ENCODE data around the gene TNFSF8. TPM values are rescaled to one million over a fixed set of nuclear protein-coding genes. Genes with fewer than 3 reads are reported as not detected.

TNFSF8 gene
- total and polyA plus RNA-seq, 2 of the 4 experiments (the other 2 are of a cell fraction) = not detected

DNA sequence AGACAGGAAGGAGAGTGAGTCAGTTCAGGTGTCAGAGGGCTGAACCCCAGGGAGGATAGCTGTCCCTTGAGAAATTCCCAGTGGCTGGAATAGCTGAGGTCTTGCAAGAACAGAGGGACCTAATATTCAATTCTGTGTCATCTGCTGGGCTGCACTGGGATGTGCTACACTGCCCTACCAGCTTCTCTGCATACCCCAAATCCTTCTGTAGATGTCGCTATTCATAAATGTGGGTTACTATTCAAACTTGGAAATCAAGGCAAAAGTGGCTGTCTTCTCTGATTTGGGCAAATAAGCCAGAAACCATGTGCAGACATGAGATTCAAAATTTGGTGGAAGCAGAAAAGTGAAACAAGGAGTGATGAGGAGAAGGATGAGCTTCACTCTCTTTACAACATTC lies 16.3 kb downstream of the TNFSF8 start:
- H3K27me3 ChIP-seq (ENCODE audit: control insufficient read depth, insufficient read depth, low read length) = peaks cover 36% of the 10 kb centered on the region
- no peak overlapping the region for H3K14ac ChIP-seq (replicated peaks; ENCODE audit: low read depth, low read length)
- H3K23ac ChIP-seq (ENCODE audit: low read depth, low read length) = no peak overlapping the region
- no peak overlapping the region for H3K4ac ChIP-seq (ENCODE audit: low read depth, low read length)
- no peak overlapping the region for H3K4me3 ChIP-seq (ENCODE audit: insufficient read depth, low read depth, low read length)
- ChIA-PET POLR2A (ENCODE audit: unreplicated experiment) (no interaction called here), CTCF (interaction anchor here (0.6 to 1.2 kb wide), 7 partner anchors 9 to 610 kb away, joined by 3 to 4 read pairs (median 3); no protein-coding TSS in a partner anchor)
- no peak overlapping the region for H2AK9ac ChIP-seq (replicated peaks; ENCODE audit: low read depth, low read length, poor library complexity)
- no peak overlapping the region for H3K4me2 ChIP-seq (ENCODE audit: low read depth, low read length)
- H2BK20ac ChIP-seq (ENCODE audit: low read depth, low read length) = no peak overlapping the region
- no peak overlapping the region for H2BK120ac ChIP-seq (ENCODE audit: low read depth, low read length)
- no peak overlapping the region for H2BK15ac ChIP-seq (ENCODE audit: low read depth, low read length)
- no peak overlapping the region for H4K91ac ChIP-seq (ENCODE audit: insufficient read depth, low read depth, low read length)
- no peak overlapping the region for H3K27ac ChIP-seq (ENCODE audit: insufficient read depth, low read length)
- no peak overlapping the region for H4K8ac ChIP-seq (ENCODE audit: low read depth in 2 of 2, low read length in 2 of 2)
- H3K4me1 ChIP-seq (ENCODE audit: control insufficient read depth, insufficient read depth, low read length) = no peaks in the 10 kb centered on the region
- H3K18ac ChIP-seq (ENCODE audit: low read depth, low read length) = no peak overlapping the region
- no peak overlapping the region for H4K5ac ChIP-seq (ENCODE audit: low read depth, low read length)
- H2AK5ac ChIP-seq (ENCODE audit: low read depth, low read length) = no peak overlapping the region
- in situ Hi-C loops (cut with MboI; ENCODE audit: low sequenced_read_pairs) (loop anchor here (5.0 kb wide), 1 partner anchor 98 kb away; no protein-coding TSS in a partner anchor), intact Hi-C loops (cut with micrococcal nuclease) (no loop called here), dilution Hi-C loops (cut with HindIII; ENCODE audit: low sequenced_read_pairs, unreplicated experiment) (no loop called here)
- H3K79me1 ChIP-seq (ENCODE audit: low read depth in 1 of 2, low read length in 2 of 2) = no peaks in the 10 kb centered on the region
- no peak overlapping the region for H2BK5ac ChIP-seq (ENCODE audit: low read depth, low read length, poor library complexity, severe bottlenecking)
- H4K20me1 ChIP-seq (ENCODE audit: insufficient read depth, low read length) = no peaks in the 10 kb centered on the region
- BruUV-seq (replicated peaks) = no TSS peak
- H3K9ac ChIP-seq (ENCODE audit: low read depth, low read length) = no peak overlapping the region
- no peaks in the 10 kb centered on the region for H3K36me3 ChIP-seq (ENCODE audit: control insufficient read depth, insufficient read depth, low read length)
- no peaks in the 10 kb centered on the region for H3K9me1 ChIP-seq (ENCODE audit: insufficient read depth, low read length)
- H3K9me3 ChIP-seq (ENCODE audit: control insufficient read depth, insufficient read depth, low read length) = no peaks in the 10 kb centered on the region
- DNase-seq (peak; percentile 7), ATAC-seq (ENCODE audit: low read depth) (no peak)
- no peak overlapping the region for H2AFZ ChIP-seq (replicated peaks; ENCODE audit: low read length, poor library complexity)
- TF ChIP-seq, protein P1, sequence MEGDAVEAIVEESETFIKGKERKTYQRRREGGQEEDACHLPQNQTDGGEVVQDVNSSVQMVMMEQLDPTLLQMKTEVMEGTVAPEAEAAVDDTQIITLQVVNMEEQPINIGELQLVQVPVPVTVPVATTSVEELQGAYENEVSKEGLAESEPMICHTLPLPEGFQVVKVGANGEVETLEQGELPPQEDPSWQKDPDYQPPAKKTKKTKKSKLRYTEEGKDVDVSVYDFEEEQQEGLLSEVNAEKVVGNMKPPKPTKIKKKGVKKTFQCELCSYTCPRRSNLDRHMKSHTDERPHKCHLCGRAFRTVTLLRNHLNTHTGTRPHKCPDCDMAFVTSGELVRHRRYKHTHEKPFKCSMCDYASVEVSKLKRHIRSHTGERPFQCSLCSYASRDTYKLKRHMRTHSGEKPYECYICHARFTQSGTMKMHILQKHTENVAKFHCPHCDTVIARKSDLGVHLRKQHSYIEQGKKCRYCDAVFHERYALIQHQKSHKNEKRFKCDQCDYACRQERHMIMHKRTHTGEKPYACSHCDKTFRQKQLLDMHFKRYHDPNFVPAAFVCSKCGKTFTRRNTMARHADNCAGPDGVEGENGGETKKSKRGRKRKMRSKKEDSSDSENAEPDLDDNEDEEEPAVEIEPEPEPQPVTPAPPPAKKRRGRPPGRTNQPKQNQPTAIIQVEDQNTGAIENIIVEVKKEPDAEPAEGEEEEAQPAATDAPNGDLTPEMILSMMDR (conservative IDR thresholded peaks at IDR 0.05; ENCODE audit: low read depth, low read length) = peak; percentile 28; the same call in 1 of the 2 replicates
- no peak for TF ChIP-seq RCOR1 (IDR thresholded peaks at IDR 0.05; ENCODE audit: insufficient replicate concordance, low read length)
- H3K56ac ChIP-seq (ENCODE audit: extremely low read depth, insufficient read depth, low read length) = no peak overlapping the region
- WGBS, 2 experiments (ENCODE audit: extremely low coverage in 2 of 2, insufficient read length in 1 of 2) = no CpG with 5 or more reads among the region's 1 CpG

Measured in IMR-90 (cell line).